Fibroblast of lung (primary cell): ENCODE measurements around the gene PDSS1. TPM values are rescaled to one million over a fixed set of nuclear protein-coding genes. Genes with fewer than 3 reads are reported as not detected.

ENCODE experiments used
- DNase-seq, 2 donors: peaks; one replicate each; pipeline versions ENCODE4 v3.0.0 to v3.0.0-alpha.2; 2010; ENCODE audit warnings: low read depth in 2 of 2
- H2AFZ ChIP-seq: 2 replicates; pipeline ENCODE4 v1.5.1; 2012; ENCODE audit warnings: low read length, control low read depth, inconsistent platforms
- H3K27ac ChIP-seq: 2 replicates; pipeline ENCODE4 v1.5.1; 2011; ENCODE audit warnings: low read length, control low read depth; ENCODE audit not compliant: insufficient read depth
- H3K27me3 ChIP-seq: 2 replicates; pipeline ENCODE4 v1.5.1; 2011; ENCODE audit warnings: mild to moderate bottlenecking, low read length; ENCODE audit not compliant: control insufficient read depth, insufficient read depth
- H3K36me3 ChIP-seq: 2 replicates; pipeline ENCODE4 v1.5.1; 2011; ENCODE audit warnings: low read length; ENCODE audit not compliant: control insufficient read depth, insufficient read depth
- H3K4me1 ChIP-seq: 2 replicates; pipeline ENCODE4 v1.5.1; 2011; ENCODE audit warnings: low read length; ENCODE audit not compliant: control insufficient read depth, insufficient read depth; ENCODE audit errors: extremely low read depth
- H3K4me2 ChIP-seq: 2 replicates; pipeline ENCODE4 v1.5.1; 2011; ENCODE audit warnings: low read length, control low read depth; ENCODE audit not compliant: insufficient read depth; ENCODE audit errors: extremely low read depth
- H3K4me3 ChIP-seq, 4 experiments: fragments of 200-600 bp in 1 of 4; sonication (generic) in 1 of 4; replicated peaks in 1 of 4; 2 replicates each; pipeline ENCODE4 v1.5.1; 2011 to 2016; ENCODE audit warnings: low read length in 4 of 4, low read depth in 3 of 4, mild to moderate bottlenecking in 3 of 4, control low read depth in 2 of 4, inconsistent platforms in 1 of 4, mixed read lengths in 1 of 4; ENCODE audit not compliant: insufficient read depth in 1 of 4; ENCODE audit errors: control extremely low read depth in 1 of 4
- H3K79me2 ChIP-seq: 2 replicates; pipeline ENCODE4 v1.5.1; 2012; ENCODE audit warnings: mild to moderate bottlenecking, low read length, inconsistent platforms; ENCODE audit not compliant: control insufficient read depth, insufficient read depth
- H3K9ac ChIP-seq: 2 replicates; pipeline ENCODE4 v1.5.1; 2011; ENCODE audit warnings: mild to moderate bottlenecking, low read length, control low read depth; ENCODE audit not compliant: insufficient read depth
- H3K9me3 ChIP-seq: 2 replicates; pipeline ENCODE4 v1.5.1; 2012; ENCODE audit warnings: low read depth, low read length; ENCODE audit not compliant: control insufficient read depth, insufficient read depth
- H4K20me1 ChIP-seq: 2 replicates; pipeline ENCODE4 v1.5.1; 2011; ENCODE audit warnings: low read length; ENCODE audit not compliant: control insufficient read depth, insufficient read depth; ENCODE audit errors: extremely low read depth
- EZH2 ChIP-seq: IDR thresholded peaks from 2 replicates; pipeline ENCODE4 v1.5.1; 2012; ENCODE audit warnings: low read length, control low read depth, mild to moderate bottlenecking; ENCODE audit errors: missing control alignments
- polyA plus RNA-seq, 2 donors: library from polyadenylated mRNA; depleted of rRNA in 1 of 2; stranded (reverse) in 1 of 2; unstranded in 1 of 2; fragments of >200 nt; gene quantifications; 2 replicates each; pipeline ENCODE4 v1.2.1, GENCODE V29; 2011 to 2012; ENCODE audit warnings: missing spikeins in 1 of 2
- total RNA-seq: library from RNA; depleted of rRNA; stranded (reverse); fragments of >200 nt; gene quantifications from 2 replicates; pipeline ENCODE4 v1.2.1, GENCODE V29; 2014
- TF ChIP-seq, protein P1 (sequence below), 2 donors: IDR thresholded peaks in 1 of 2; conservative IDR thresholded peaks in 1 of 2; 1 replicate in 1 of 2; 2 replicates in 1 of 2; pipeline ENCODE4 v1.5.1; 2011 to 2012; ENCODE audit warnings: low read length in 2 of 2, control low read depth in 1 of 2, inconsistent platforms in 1 of 2, low read depth in 1 of 2, mild to moderate bottlenecking in 1 of 2

PDSS1 gene
- total and polyA plus RNA-seq, 2 donors (not counting 1 experiment from before 2014, with no cell fraction given), result 1.8 to 11.1 TPM

DNA sequence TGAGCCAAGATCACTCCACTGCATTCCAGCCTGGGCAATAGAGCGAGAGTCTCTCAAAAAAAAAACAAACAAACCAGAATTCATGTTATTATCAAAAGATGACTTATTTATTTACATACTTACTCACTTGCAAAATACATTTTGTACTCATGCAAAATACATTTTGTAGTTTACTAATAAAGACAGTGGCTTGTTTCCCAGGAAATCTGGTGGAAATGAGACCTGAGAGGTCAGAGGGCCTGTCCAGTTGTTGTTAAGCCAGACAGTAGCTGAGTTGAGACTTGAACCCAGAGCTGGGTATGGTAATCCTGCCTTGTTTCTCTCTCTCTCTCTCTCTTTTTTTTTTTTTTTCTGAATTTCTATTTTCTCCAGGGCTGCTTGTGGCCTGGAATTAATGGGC, 29.5 kb downstream of the PDSS1 start:
- Histone ChIP-seq H3K4me2 (no peak overlapping the region), H3K4me1 (no peaks in the 10 kb centered on the region), H3K27ac (no peak overlapping the region)

DNA sequence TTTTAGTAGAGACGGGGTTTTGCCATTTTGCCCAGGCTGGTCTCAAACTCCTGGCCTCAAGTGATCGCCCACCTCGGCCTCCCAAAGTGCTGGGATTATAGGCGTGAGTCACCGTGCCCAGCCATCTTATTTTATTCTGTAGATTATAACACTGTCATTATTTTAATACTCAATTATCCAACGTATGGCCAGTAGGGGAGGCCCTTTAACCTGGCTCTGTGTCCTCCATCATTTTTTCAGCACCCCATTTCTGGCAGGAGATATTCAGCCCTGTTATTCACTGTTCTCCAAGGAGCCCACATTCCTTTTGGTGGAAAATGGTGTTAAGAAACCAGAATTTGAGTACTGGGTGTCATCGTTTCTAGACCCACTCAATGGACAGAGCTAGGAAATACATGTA, 31.5 kb downstream of the PDSS1 start:
- no peak overlapping the region for H2AFZ ChIP-seq
- no peaks in the 10 kb centered on the region for H4K20me1 ChIP-seq
- H3K27ac ChIP-seq, result no peak overlapping the region
- no peaks in the 10 kb centered on the region for H3K36me3 ChIP-seq
- no peak overlapping the region for H3K9ac ChIP-seq
- DNase-seq, result no peak
- H3K79me2 ChIP-seq, result no peaks in the 10 kb centered on the region
- no peaks in the 10 kb centered on the region for H3K27me3 ChIP-seq
- H3K4me3 ChIP-seq, result no peak overlapping the region
- H3K4me2 ChIP-seq, result no peak overlapping the region
- TF ChIP-seq, protein P1, sequence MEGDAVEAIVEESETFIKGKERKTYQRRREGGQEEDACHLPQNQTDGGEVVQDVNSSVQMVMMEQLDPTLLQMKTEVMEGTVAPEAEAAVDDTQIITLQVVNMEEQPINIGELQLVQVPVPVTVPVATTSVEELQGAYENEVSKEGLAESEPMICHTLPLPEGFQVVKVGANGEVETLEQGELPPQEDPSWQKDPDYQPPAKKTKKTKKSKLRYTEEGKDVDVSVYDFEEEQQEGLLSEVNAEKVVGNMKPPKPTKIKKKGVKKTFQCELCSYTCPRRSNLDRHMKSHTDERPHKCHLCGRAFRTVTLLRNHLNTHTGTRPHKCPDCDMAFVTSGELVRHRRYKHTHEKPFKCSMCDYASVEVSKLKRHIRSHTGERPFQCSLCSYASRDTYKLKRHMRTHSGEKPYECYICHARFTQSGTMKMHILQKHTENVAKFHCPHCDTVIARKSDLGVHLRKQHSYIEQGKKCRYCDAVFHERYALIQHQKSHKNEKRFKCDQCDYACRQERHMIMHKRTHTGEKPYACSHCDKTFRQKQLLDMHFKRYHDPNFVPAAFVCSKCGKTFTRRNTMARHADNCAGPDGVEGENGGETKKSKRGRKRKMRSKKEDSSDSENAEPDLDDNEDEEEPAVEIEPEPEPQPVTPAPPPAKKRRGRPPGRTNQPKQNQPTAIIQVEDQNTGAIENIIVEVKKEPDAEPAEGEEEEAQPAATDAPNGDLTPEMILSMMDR (conservative IDR thresholded peaks at IDR 0.05 in 1 of 2, IDR thresholded peaks at IDR 0.05 in 1 of 2; ENCODE audit: low read depth in 1 of 2, low read length in 2 of 2), result peak in 1 of 2 donors; percentile 3
- no peak for TF ChIP-seq EZH2
- no peaks in the 10 kb centered on the region for H3K4me1 ChIP-seq
- H3K9me3 ChIP-seq, result no peaks in the 10 kb centered on the region

More for the DNA sequence above, 29.5 kb downstream of the PDSS1 start:
- DNase-seq, result no peak
- TF ChIP-seq EZH2, result no peak
- TF ChIP-seq, protein P1 (conservative IDR thresholded peaks at IDR 0.05 in 1 of 2, IDR thresholded peaks at IDR 0.05 in 1 of 2; ENCODE audit: low read depth in 1 of 2, low read length in 2 of 2), result no peak
- H2AFZ ChIP-seq, result no peak overlapping the region
- H4K20me1 ChIP-seq, result no peaks in the 10 kb centered on the region
- no peaks in the 10 kb centered on the region for H3K36me3 ChIP-seq
- H3K27me3 ChIP-seq, result no peaks in the 10 kb centered on the region
- no peaks in the 10 kb centered on the region for H3K9me3 ChIP-seq
- H3K79me2 ChIP-seq, result no peaks in the 10 kb centered on the region
- H3K4me3 ChIP-seq, result no peak overlapping the region
- no peak overlapping the region for H3K9ac ChIP-seq

DNA sequence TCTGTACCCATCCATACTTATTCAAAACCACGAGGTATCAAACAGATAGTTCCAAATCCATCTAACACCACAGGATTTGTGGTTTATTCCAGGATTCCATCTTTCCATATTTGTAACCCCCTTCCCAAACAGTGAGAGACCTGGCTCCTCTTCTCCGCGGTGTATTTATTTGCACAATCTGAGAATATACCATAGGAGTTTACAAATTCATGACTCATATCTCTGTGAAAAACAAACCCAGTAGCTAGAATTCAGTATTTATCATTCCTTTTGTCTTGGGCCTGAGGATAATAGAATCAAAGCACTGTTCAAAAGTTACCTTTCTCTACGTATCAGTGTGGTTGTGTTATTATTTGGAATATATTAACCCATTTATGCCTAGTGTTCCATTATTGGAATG, 31.9 kb downstream of the PDSS1 start:
- no peaks in the 10 kb centered on the region for H3K9me3 ChIP-seq
- no peak for DNase-seq
- H3K4me3 ChIP-seq, result no peak overlapping the region
- no peaks in the 10 kb centered on the region for H3K79me2 ChIP-seq
- no peaks in the 10 kb centered on the region for H4K20me1 ChIP-seq
- no peak overlapping the region for H2AFZ ChIP-seq
- no peaks in the 10 kb centered on the region for H3K27me3 ChIP-seq
- no peaks in the 10 kb centered on the region for H3K36me3 ChIP-seq
- no peaks in the 10 kb centered on the region for H3K4me1 ChIP-seq
- no peak overlapping the region for H3K27ac ChIP-seq
- no peak overlapping the region for H3K9ac ChIP-seq
- no peak overlapping the region for H3K4me2 ChIP-seq
- no peak for TF ChIP-seq EZH2
- TF ChIP-seq, protein P1 (conservative IDR thresholded peaks at IDR 0.05 in 1 of 2, IDR thresholded peaks at IDR 0.05 in 1 of 2; ENCODE audit: low read depth in 1 of 2, low read length in 2 of 2), result no peak
